ENCODE results near the gene DNAH11. TPM values are rescaled to one million over a fixed set of nuclear protein-coding genes. Genes with fewer than 3 reads are reported as not detected.

The DNAH11 gene
- total and polyA plus RNA-seq, 9 of the 15 experiments (the other 6 are each of a cell fraction or from before 2014, with no cell fraction given): under 0.01 TPM; not detected in 7

- no peak for TF ChIP-seq CUX1 (CRISPR knock-in tag; IDR thresholded peaks at IDR 0.05)
- TF ChIP-seq, protein P1, sequence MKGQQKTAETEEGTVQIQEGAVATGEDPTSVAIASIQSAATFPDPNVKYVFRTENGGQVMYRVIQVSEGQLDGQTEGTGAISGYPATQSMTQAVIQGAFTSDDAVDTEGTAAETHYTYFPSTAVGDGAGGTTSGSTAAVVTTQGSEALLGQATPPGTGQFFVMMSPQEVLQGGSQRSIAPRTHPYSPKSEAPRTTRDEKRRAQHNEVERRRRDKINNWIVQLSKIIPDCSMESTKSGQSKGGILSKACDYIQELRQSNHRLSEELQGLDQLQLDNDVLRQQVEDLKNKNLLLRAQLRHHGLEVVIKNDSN (CRISPR knock-in tag; IDR thresholded peaks at IDR 0.05): no peak
- TF ChIP-seq, protein P2, sequence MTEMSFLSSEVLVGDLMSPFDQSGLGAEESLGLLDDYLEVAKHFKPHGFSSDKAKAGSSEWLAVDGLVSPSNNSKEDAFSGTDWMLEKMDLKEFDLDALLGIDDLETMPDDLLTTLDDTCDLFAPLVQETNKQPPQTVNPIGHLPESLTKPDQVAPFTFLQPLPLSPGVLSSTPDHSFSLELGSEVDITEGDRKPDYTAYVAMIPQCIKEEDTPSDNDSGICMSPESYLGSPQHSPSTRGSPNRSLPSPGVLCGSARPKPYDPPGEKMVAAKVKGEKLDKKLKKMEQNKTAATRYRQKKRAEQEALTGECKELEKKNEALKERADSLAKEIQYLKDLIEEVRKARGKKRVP (CRISPR knock-in tag; IDR thresholded peaks at IDR 0.05): no peak
- TF ChIP-seq, protein P3, sequence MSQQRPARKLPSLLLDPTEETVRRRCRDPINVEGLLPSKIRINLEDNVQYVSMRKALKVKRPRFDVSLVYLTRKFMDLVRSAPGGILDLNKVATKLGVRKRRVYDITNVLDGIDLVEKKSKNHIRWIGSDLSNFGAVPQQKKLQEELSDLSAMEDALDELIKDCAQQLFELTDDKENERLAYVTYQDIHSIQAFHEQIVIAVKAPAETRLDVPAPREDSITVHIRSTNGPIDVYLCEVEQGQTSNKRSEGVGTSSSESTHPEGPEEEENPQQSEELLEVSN (IDR thresholded peaks at IDR 0.05; ENCODE audit: borderline replicate concordance in 1 of 2, extremely low read depth in 1 of 2, insufficient read depth in 1 of 2, insufficient read length in 1 of 2, low read depth in 1 of 2, low read length in 1 of 2, poor library complexity in 1 of 2, severe bottlenecking in 1 of 2): no peak
- no peak for TF ChIP-seq CCNT2 (IDR thresholded peaks at IDR 0.05; ENCODE audit: borderline replicate concordance, extremely low read depth, insufficient read length, low read depth, low read length)
- no peak for TF ChIP-seq PCBP1 (IDR thresholded peaks at IDR 0.05; ENCODE audit: low read depth, low read length, poor library complexity, severe bottlenecking)
- no peak for TF ChIP-seq RFX5 (IDR thresholded peaks at IDR 0.05; ENCODE audit: low read depth, low read length)
Measured at GRCh38 chr7:21585070-21585724, 42.4 kb downstream of the DNAH11 start (continued).

All from K562 (cell line).